ENCODE data around the gene NFYA. TPM values are rescaled to one million over a fixed set of nuclear protein-coding genes. Genes with fewer than 3 reads are reported as not detected.

The NFYA gene
- total and polyA plus RNA-seq, 2 of the 4 experiments (the other 2 are of a cell fraction) = 10.9 to 28.5 TPM

DNA sequence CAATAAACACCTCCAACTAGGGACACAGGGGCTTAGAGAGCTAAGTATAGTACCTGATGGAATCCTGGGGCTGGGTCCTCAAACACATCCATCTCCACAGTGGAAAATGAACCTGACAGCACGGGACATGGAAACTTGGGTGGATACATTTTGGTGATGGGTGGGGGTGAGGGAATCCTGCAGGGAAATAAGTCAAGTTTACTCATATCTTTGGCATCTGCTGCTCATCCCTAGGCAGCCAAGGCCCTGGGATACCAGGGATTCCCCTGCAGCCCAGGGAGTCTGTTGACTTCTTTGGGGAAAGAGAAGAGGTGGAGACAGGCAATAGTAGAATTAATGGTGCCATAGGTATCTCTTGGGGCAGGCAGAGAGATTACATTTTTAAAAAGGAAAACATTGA, 13.2 kb upstream of the NFYA start:
- ATAC-seq (ENCODE audit: low read depth) = peak; percentile 68
- no peaks in the 10 kb centered on the region for H3K9me1 ChIP-seq (ENCODE audit: insufficient read depth, low read length)
- H3K4ac ChIP-seq (ENCODE audit: low read depth, low read length) = no peak overlapping the region
- H2AFZ ChIP-seq (replicated peaks; ENCODE audit: low read length, poor library complexity) = no peak overlapping the region
- no peaks in the 10 kb centered on the region for H4K20me1 ChIP-seq (ENCODE audit: insufficient read depth, low read length)
- WGBS, 2 experiments (ENCODE audit: extremely low coverage in 2 of 2, insufficient read length in 1 of 2) = no CpG with 5 or more reads among the region's 1 CpG
- H3K18ac ChIP-seq (ENCODE audit: low read depth, low read length) = no peak overlapping the region
- CTCF ChIA-PET = interaction anchor here (0.9 kb wide), 1 partner anchor 31 kb away, joined by 3 read pairs; no protein-coding TSS in a partner anchor
- dilution Hi-C loops (cut with HindIII; ENCODE audit: low sequenced_read_pairs, unreplicated experiment) (no loop called here), in situ Hi-C loops (cut with MboI; ENCODE audit: low sequenced_read_pairs) (no loop called here), intact Hi-C loops (cut with micrococcal nuclease) (no loop called here)
- no peak overlapping the region for H3K56ac ChIP-seq (ENCODE audit: extremely low read depth, insufficient read depth, low read length)
- no peak overlapping the region for H4K91ac ChIP-seq (ENCODE audit: insufficient read depth, low read depth, low read length)
- POLR2A ChIA-PET (ENCODE audit: unreplicated experiment) = no interaction called here
- no peak overlapping the region for H2BK5ac ChIP-seq (ENCODE audit: low read depth, low read length, poor library complexity, severe bottlenecking)
- H2AK9ac ChIP-seq (replicated peaks; ENCODE audit: low read depth, low read length, poor library complexity) = no peak overlapping the region
- H4K5ac ChIP-seq (ENCODE audit: low read depth, low read length) = no peak overlapping the region
- H2BK20ac ChIP-seq (ENCODE audit: low read depth, low read length) = no peak overlapping the region
- BruUV-seq (replicated peaks) = no TSS peak
- no peak overlapping the region for H4K8ac ChIP-seq (ENCODE audit: low read depth in 2 of 2, low read length in 2 of 2)
- H3K14ac ChIP-seq (replicated peaks; ENCODE audit: low read depth, low read length) = no peak overlapping the region
- H3K27me3 ChIP-seq (ENCODE audit: control insufficient read depth, insufficient read depth, low read length) = no peaks in the 10 kb centered on the region
- no peak overlapping the region for H3K9ac ChIP-seq (ENCODE audit: low read depth, low read length)
- H3K4me1 ChIP-seq (ENCODE audit: control insufficient read depth, insufficient read depth, low read length) = peaks cover 12% of the 10 kb centered on the region
- no peak overlapping the region for H2AK5ac ChIP-seq (ENCODE audit: low read depth, low read length)
- H3K9me3 ChIP-seq (ENCODE audit: control insufficient read depth, insufficient read depth, low read length) = no peaks in the 10 kb centered on the region
- no peaks in the 10 kb centered on the region; the same call in 1 of the 2 replicates for H3K36me3 ChIP-seq (ENCODE audit: control insufficient read depth, insufficient read depth, low read length)
- no peak overlapping the region for H3K4me2 ChIP-seq (ENCODE audit: low read depth, low read length)
- no peaks in the 10 kb centered on the region for H3K79me1 ChIP-seq (ENCODE audit: low read depth in 1 of 2, low read length in 2 of 2)
- H2BK15ac ChIP-seq (ENCODE audit: low read depth, low read length) = no peak overlapping the region
- no peak overlapping the region for H2BK120ac ChIP-seq (ENCODE audit: low read depth, low read length)
- peak; percentile 47 for DNase-seq
- no peak for TF ChIP-seq MAZ (IDR thresholded peaks at IDR 0.05; ENCODE audit: borderline replicate concordance, low read depth, low read length)
- no peak for TF ChIP-seq CEBPB (IDR thresholded peaks at IDR 0.05; ENCODE audit: low read depth, low read length)
- TF ChIP-seq MAFK (IDR thresholded peaks at IDR 0.05; ENCODE audit: low read depth, low read length) = no peak
- TF ChIP-seq FOS (IDR thresholded peaks at IDR 0.05; ENCODE audit: low read depth, low read length) = no peak
- TF ChIP-seq CHD1 (IDR thresholded peaks at IDR 0.05; ENCODE audit: low read depth, low read length) = no peak
- TF ChIP-seq, protein P1, sequence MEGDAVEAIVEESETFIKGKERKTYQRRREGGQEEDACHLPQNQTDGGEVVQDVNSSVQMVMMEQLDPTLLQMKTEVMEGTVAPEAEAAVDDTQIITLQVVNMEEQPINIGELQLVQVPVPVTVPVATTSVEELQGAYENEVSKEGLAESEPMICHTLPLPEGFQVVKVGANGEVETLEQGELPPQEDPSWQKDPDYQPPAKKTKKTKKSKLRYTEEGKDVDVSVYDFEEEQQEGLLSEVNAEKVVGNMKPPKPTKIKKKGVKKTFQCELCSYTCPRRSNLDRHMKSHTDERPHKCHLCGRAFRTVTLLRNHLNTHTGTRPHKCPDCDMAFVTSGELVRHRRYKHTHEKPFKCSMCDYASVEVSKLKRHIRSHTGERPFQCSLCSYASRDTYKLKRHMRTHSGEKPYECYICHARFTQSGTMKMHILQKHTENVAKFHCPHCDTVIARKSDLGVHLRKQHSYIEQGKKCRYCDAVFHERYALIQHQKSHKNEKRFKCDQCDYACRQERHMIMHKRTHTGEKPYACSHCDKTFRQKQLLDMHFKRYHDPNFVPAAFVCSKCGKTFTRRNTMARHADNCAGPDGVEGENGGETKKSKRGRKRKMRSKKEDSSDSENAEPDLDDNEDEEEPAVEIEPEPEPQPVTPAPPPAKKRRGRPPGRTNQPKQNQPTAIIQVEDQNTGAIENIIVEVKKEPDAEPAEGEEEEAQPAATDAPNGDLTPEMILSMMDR (conservative IDR thresholded peaks at IDR 0.05; ENCODE audit: low read depth, low read length) = no peak
- TF ChIP-seq, protein P2, sequence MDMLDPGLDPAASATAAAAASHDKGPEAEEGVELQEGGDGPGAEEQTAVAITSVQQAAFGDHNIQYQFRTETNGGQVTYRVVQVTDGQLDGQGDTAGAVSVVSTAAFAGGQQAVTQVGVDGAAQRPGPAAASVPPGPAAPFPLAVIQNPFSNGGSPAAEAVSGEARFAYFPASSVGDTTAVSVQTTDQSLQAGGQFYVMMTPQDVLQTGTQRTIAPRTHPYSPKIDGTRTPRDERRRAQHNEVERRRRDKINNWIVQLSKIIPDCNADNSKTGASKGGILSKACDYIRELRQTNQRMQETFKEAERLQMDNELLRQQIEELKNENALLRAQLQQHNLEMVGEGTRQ (IDR thresholded peaks at IDR 0.05; ENCODE audit: low read depth, low read length) = no peak
- no peak for TF ChIP-seq RFX5 (IDR thresholded peaks at IDR 0.05; ENCODE audit: low read depth, low read length)
- TF ChIP-seq BHLHE40 (IDR thresholded peaks at IDR 0.05; ENCODE audit: low read depth, low read length) = no peak
- TF ChIP-seq SMC3 (IDR thresholded peaks at IDR 0.05; ENCODE audit: low read depth, low read length) = no peak
- TF ChIP-seq MXI1 (IDR thresholded peaks at IDR 0.05; ENCODE audit: borderline replicate concordance, low read depth, low read length) = no peak
- no peak for TF ChIP-seq RAD21 (IDR thresholded peaks at IDR 0.05; ENCODE audit: low read length)
- TF ChIP-seq, protein P3, sequence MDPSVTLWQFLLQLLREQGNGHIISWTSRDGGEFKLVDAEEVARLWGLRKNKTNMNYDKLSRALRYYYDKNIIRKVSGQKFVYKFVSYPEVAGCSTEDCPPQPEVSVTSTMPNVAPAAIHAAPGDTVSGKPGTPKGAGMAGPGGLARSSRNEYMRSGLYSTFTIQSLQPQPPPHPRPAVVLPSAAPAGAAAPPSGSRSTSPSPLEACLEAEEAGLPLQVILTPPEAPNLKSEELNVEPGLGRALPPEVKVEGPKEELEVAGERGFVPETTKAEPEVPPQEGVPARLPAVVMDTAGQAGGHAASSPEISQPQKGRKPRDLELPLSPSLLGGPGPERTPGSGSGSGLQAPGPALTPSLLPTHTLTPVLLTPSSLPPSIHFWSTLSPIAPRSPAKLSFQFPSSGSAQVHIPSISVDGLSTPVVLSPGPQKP (IDR thresholded peaks at IDR 0.05; ENCODE audit: borderline replicate concordance, low read depth, low read length) = no peak
- no peak for TF ChIP-seq RCOR1 (IDR thresholded peaks at IDR 0.05; ENCODE audit: insufficient replicate concordance, low read length)
- no peak overlapping the region for H3K23ac ChIP-seq (ENCODE audit: low read depth, low read length)
- H3K4me3 ChIP-seq (ENCODE audit: insufficient read depth, low read depth, low read length) = no peak overlapping the region
- H3K27ac ChIP-seq (ENCODE audit: insufficient read depth, low read length) = no peak overlapping the region

Data from IMR-90 (cell line).